Body of pancreas (tissue), 4 donors: Measurements from ENCODE around the gene NODAL.
A peak's percentile ranks its signal among the peaks of the same experiment; 100 is the strongest.

Experiments
- POLR2A ChIP-seq, 3 donors: fragments of 450-650 bp; IDR thresholded peaks; one replicate each; pipeline ENCODE4 v1.6.1; 2016; ENCODE audit warnings: antibody characterized with exemption in 3 of 3, mild to moderate bottlenecking in 2 of 3
- TF ChIP-seq, protein P1 (sequence below), 7 experiments: fragments of 450-650 bp in 4 of 7; fragments of 200-600 bp in 3 of 7; sonication (generic) in 3 of 7; IDR thresholded peaks; one replicate each; pipeline ENCODE4 v1.5.1; 2016 to 2019; ENCODE audit warnings: antibody characterized with exemption in 7 of 7

DNA sequence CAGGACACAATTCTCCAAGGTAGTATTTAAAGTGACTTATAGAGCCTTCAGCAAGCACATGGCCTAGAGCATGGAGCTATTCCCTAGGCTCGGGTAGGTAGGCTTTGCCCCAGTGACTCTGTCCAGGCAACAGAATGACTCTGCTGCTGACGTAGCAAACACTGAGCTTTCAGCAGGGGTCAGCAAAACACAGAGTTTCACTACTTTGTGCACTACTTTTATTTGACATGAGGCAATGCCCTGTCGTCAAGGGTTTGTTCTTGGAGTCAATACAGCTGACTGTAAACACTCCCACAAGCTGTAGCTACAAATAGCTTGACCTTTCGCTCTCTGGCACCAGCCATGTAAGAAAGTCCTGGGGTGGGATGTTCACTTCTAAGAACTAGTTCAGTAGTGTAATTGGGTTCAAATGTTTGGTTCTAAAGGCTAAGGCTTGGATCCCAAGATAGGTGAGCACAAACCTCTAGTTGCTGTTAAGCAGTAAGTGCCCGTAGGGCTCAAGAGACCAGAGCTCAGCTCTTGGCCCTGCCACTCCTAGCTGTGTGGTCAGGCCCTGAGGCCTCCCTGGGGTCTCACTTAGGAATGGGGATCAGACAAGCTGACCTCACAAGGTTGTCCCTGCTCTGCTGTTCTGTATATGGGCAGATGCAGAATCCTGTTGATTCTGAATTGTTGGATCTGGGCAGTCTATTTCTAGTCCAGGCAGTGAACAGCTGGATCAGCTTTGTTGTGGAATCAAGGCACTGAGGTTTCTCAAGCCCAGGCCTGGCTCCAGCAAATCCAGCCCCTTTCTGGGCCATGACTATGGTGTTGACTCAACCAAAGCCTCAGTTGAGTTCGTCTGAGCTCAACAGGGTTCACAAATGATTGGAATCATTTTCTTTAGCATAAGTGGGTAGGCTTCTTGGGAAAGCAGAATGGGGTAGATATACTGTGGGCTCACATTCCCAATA lies 10.7 kb downstream of the NODAL start:
- TF ChIP-seq, protein P1, sequence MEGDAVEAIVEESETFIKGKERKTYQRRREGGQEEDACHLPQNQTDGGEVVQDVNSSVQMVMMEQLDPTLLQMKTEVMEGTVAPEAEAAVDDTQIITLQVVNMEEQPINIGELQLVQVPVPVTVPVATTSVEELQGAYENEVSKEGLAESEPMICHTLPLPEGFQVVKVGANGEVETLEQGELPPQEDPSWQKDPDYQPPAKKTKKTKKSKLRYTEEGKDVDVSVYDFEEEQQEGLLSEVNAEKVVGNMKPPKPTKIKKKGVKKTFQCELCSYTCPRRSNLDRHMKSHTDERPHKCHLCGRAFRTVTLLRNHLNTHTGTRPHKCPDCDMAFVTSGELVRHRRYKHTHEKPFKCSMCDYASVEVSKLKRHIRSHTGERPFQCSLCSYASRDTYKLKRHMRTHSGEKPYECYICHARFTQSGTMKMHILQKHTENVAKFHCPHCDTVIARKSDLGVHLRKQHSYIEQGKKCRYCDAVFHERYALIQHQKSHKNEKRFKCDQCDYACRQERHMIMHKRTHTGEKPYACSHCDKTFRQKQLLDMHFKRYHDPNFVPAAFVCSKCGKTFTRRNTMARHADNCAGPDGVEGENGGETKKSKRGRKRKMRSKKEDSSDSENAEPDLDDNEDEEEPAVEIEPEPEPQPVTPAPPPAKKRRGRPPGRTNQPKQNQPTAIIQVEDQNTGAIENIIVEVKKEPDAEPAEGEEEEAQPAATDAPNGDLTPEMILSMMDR (IDR thresholded peaks at IDR 0.05): peak in 2 of 7 experiments; percentile 22 to 24
- no peak for TF ChIP-seq POLR2A (IDR thresholded peaks at IDR 0.05)
